GM18499 (cell line): ENCODE measurements around the gene CD52.
"Not testable (repeated sequence)": the region's sequence is repeated elsewhere in the genome, so short reads cannot be mapped to it uniquely, and the experiment has no call there.

Experiments used
- ATAC-seq: cut with Tn5 transposase; IDR thresholded peaks from one replicate; pipeline ENCODE4 v1.9.1; 2021; ENCODE audit warnings: moderate number of reproducible peaks; ENCODE audit not compliant: insufficient read depth, unreplicated experiment

CD52 gene

DNA sequence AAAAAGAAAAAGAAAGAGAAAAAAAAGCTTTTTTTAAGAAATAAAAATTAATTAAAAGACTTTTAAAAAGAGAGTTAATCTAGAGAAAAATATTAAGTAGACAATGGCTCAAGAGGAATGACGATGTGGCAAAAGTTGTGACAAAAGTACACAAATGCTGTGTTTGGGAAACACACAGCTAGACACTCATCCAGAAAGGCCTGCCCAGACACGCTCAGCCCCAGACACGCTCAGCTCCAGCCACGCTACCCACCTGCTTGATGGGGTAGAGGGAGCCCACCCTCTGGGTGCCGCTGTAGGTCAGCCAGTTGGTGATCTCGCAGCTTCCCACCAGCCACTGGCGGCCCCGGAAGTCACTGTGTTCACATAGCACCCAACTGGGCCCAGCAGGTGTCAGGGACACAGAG, 10.2 kb downstream of the CD52 start:
- no peak for ATAC-seq

DNA sequence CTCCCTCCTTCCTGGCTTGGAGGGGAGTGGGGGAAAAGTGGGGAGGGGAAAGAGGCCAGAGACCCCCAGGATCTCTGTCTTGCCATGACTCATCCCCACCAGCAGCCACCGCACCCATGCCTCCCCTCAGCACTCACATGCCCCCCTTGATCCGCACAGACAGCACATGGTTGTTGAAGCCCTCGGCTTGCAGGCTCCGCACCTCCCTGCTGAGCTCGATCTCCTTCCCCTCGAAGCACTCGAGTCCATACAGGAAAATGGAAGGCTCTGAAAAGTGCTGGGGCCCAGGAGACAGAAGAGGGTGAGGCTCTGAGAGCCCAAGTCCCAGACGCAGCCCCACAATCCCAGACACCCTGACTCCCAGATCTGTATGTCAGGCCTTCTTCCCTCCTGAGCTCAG, 10.8 kb downstream of the CD52 start:
- ATAC-seq: no peak

DNA sequence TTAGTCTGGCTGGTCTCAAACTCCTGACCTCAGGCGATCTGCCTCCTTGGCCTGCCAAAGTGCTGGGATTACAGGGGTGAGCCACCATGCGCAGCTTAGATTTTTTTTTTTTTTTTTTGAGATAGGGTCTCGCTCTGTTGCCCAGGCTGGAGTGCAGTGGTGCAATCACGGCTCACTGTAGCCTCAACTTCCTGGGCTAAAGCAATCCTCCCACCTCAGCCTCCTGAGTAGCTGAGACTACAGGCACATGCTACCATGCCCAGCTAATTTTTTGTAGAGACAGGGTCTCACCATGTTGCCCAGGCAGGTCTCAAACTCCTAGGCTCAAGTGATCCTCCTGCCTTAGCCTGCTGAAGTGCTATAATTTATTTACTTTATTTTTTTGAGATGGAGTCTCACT, 11.6 kb downstream of the CD52 start:
- not testable (repeated sequence) for ATAC-seq

DNA sequence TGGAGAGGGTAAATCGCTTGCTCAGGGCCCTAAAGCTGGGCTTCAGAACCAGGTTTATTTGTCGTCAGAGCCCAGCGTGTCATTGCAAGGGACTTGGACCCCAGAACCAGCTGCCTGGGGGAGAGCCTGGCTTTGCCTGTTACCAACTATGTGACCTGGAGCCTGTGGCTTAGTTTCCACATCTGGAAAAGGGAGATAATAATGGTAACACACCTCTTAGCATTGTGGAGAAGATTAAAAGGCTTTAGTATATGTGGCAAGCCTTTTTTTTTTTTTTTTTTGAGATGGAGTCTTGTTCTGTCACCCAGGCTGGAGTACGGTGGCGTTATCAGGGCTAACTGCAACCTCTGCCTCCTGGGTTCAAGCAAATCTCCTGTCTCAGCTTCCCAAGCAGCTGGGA, 12.5 kb downstream of the CD52 start:
- no peak for ATAC-seq

DNA sequence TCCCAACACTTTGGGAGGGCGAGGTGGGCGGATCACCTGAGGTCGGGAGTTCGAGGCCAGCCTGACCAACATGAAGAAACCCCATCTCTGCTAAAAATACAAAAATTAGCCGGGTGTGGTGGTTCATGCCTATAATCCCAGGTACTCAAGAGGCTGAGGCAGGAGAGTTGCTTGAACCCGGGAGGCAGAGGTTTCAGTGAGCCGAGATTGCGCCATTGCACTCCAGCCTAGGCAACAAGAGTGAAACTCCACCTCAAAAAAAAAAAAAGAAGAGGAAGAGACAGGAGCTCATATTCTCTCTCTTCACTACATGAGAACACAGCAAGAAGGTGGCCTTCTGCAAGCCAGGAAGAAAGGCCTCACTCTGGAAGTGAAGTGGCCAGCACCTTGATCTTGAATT, 15.6 kb downstream of the CD52 start:
- not testable (repeated sequence) for ATAC-seq

DNA sequence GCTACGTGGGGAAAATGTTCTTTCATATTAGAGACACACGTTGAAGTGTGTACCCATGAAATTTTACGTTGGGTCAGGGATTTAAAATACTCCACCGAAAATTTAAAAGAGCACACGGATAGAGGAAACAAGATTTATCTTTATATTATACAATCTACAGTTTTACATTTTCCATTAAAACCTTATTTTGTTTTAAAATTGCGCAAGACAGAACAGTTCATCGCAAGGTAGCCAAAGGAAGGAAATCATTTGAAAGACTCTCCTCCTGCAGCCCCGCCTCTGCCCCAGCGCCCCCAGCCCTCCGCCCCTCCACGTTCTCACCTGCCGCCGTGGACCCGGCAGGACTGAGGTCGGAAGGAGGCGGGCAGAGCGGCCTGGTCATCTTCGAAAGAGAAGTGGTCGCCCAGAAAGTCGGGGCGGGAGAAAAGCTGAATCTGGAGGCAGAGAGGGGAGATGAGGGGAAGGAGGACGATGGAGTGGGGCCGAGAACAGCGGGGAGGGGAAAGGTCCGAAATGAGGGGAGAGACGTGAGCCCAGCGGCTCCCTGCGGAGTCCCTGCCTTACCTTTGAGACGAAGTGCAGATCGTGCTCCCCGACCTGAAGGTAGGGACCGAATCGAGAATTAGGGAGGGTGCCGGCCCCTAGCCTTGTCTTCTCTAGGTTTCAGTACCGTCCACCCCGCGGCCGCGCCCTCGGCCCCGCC, 18.2 kb downstream of the CD52 start:
- no peak for ATAC-seq

DNA sequence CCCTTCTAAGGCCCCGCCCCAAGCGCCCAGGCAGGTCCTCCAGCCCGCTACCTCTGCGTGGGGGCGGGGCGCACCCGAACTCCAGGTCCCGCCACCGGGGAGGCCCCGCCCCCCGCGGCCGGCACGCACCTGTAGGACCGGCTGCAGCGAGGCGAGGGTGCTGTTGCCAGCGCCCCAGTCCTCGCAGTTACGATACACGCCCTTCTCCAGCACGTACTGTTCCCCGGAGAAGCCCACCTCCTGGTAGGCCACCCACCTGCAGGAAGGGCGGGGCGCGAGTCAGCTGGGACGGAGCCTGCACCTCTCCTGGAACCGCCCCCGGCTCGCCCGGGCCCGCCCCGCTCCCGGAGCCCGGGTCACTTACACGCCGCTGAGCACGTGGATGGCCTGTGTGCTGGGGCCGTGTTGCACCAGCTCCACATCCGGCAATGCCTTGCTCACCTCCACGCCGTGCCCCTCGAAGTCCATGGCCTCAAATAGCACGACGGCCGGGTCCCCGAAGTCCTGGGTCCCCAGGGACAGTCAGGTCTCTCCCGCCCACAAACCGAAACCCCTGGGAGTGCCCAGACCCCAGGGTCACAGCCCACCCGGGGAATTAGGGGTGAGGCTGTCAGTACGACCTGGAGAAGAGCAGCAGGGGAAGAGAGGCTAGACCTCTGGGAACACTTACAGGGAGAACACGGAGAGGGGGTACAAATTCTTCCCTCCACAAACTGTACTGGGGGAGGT, 18.9 kb downstream of the CD52 start:
- ATAC-seq: no peak

DNA sequence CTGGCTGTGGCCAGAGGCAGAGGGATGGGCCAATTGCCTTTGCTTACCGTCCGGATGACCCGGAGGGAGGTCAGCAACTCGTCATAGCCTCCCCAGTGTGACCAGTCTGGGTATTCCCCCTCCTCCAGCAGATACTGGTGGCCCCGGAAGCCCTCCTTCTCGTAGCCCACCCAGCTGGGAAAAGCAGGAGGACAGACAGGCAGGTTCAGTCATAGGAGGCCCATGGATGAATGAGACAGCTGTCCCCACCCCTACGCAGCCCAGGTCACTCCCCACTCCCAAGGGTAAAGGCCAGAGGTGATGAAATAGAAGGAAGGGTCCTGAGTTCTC, 19.4 kb downstream of the CD52 start:
- ATAC-seq: no peak

DNA sequence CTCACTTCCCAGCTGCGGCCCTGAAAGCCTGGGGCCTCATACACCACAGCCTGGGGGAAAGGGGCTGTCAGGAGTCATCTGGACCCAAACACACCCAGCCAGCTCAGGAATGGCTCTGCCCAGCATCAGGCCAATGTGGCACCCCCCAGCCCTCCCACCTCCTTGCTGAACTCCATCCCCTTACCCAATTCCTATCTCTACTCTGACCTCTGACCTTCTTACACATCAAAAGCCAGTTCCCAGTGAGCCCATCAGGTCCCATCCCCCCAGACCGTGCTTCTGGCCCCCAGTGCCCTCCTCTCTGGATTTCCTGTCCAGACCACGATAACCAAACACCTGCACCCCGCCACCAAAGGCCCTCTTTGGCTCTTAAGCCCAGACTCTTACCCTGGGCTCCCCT, 19.9 kb downstream of the CD52 start:
- ATAC-seq: no peak

DNA sequence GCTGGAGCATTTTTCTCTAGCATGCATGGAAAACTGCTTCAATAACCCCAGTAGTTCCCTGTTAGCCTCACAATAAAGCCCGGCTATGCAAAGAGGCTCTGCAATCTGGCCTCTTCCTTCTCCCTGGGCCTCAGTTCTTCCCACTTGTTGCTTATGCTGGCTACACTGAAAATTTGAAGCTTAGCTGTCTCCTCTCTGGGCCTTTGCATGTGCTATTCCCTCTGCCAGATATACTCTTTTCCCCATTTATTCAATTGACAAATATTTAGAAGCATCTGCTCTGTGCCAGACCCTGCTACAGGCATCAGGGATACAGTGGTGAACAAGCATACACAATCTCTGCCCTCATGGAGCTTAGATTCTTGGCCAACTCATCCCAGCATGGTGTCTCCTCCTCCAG, 20.9 kb downstream of the CD52 start:
- ATAC-seq: no peak

DNA sequence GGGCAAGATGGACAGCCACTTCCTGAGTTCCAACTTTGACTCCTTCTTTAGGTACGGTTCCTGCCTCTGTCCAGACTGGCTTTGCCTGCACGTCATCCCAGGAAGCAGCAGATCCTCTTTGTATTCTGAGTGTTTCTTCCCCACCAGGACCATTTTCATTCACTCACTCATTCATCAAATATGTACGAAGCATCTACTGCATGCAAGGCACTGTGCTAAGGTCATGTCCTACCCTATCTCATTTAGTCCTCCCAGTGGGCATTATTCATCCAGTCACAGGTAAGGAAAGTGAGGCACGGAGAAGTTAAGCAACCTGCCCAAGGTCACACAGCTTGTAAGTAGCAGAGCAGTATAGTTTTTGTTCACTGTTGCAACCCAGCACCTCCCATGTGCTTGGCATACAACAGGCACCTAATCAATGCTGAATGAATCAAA, 22.3 kb downstream of the CD52 start:
- ATAC-seq: no peak

DNA sequence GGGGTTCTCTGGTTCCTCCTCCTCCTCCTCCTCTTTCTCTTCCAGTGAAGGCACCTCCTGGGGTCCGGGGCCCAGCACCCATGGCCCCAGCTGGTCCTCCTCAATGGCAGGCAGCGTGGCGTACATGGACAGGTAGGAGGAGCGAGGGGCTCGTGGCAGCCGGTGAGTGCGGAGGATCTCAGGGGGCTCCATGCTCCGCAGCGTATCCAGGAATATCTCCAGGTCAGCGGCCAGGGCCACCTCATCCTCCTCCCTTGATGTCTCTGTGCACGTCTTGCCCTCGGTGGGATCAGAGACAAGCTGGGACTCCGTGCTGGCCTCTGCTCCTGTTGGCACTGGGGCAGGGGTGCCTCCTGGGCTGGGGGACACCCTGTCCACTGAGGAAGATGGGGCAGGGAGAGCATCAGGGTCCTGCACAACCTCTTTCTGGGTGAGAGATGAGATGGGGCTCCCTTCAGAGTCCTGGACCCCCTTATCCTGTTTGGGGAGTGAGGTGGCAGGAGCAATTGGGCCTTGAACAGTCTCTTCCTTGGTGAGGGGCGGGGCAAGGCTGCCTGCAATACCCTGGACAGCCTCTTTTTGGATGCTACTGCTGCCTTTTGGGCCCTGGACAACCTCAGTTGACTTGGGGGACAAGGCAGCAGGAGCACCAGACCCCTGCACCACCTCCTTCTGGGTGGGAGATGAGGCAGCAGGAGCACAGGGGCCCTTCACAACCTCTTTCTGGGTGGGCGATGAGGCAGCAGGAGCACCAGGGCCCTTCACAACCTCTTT, 26.6 kb downstream of the CD52 start:
- ATAC-seq: no peak

DNA sequence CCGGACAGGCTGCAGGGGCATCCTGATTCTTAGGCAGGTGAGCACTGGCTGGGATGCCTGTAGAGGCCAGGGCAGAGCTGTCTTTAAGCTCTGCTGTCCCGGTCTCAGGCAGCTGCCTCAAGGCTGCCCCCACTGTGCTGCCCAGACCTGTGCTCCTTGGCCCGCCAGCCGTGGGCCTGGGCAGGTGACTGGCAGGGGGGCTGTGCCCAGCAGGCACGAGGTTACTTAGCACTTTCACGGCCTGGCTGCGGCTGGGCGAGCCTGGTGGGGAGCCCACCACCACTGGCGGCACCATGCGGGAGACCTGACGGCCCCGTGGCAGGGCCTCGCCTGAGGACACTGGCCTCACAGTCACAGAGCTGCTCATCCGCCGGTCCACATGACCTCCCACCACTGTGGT, 28.0 kb downstream of the CD52 start:
- ATAC-seq: no peak

DNA sequence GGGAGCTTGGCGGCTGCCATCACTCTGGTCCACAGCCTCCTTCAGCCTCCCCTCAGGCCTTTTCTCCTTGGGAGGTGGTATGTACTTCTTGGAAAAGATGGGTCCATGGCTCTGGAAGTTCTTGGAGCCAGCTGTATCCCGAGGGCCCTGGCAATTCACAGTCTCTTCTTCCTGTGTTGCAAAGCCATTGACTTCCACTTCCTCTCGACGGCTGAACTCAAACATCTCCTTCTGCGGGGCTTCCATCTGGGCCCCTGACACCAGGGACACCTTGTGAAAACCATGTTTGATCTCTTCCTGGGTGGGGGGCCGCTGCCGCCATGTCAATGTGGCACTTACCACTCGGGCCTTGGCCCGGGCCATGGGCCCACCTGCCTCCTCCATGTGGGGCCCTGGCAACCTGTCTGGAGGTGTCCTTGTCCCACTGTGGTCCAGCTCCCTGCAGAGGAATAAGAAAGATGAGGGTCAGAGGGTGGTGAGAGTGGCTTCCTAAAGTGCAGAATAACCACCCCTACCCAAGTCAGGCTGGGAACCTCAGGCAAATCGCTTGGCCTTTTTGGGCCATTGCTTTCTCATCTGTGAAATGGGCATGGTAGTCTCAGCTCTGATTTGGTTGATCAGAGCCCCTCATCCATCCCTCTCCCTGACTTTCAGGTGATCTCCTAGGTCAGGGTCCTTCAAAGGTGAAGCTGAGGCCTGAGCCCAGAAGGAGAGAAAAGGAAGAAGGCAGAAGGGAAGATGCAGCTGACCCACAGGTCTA, 28.7 kb downstream of the CD52 start:
- no peak for ATAC-seq

DNA sequence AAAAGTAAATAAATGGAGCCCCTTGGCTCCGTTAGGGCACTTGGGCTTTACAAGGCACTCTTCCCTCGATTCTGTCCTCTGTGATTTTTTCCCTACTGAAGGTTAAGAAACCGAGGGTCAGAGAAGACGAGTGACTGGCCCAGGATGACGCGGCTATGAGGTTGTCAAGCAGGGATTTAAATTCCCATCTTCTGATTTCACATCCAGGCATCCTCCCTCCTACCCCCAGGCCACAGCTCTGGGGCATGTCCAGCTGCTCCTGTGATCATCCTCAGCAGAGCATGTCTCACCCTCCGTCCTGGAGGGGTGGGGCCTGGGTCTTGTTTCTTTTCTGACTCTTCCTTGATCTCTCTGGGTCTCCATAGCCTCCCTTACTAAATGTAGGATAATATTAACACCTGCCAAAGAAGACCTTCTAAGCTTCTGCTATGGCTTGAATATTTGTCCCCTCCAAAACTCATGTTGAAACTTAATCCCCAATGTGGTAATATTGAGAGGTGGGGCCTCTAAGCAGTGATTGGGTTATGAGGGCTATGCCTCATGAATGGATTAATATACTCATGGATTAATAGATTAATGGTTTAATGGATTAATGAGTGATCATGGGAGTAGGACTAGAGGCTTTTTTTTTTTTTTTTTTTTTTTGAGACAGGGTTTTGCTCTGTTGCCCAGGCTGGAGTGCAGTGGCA, 31.6 kb downstream of the CD52 start:
- ATAC-seq: no peak

DNA sequence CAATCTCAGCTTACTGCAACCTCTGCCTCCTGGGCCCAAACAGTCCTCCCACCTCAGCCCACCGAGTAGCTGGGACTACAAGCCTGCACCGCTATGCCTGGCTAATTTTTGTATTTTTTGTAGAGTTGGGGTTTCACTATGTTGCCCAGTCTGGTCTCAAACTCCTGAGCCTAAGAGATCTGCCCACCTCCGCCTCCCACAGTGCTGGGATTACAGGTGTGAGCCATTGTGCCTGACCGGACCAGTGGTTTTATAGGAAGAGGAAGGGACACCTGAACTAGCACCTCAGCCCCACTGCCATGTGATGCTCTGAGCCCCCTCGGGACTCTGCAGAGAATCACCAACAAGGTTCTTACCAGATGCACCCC, 32.1 kb downstream of the CD52 start:
- ATAC-seq: no peak

DNA sequence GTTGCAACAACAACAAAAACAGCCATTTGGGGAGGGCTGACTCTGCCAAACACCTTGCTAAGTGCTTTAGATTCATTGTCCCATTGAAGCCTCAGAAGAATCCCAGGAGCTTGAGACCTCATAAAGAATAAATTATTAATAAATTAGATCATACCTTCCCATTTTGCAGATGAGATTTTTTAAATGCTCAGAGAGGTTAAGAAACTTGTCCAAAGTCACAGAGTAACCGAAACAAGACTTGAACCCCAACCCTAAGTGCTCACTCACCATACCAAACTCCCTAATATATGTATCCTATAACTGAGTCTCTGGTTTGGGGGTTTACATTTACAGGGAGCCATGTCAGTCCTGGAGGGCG, 32.6 kb downstream of the CD52 start:
- no peak for ATAC-seq

DNA sequence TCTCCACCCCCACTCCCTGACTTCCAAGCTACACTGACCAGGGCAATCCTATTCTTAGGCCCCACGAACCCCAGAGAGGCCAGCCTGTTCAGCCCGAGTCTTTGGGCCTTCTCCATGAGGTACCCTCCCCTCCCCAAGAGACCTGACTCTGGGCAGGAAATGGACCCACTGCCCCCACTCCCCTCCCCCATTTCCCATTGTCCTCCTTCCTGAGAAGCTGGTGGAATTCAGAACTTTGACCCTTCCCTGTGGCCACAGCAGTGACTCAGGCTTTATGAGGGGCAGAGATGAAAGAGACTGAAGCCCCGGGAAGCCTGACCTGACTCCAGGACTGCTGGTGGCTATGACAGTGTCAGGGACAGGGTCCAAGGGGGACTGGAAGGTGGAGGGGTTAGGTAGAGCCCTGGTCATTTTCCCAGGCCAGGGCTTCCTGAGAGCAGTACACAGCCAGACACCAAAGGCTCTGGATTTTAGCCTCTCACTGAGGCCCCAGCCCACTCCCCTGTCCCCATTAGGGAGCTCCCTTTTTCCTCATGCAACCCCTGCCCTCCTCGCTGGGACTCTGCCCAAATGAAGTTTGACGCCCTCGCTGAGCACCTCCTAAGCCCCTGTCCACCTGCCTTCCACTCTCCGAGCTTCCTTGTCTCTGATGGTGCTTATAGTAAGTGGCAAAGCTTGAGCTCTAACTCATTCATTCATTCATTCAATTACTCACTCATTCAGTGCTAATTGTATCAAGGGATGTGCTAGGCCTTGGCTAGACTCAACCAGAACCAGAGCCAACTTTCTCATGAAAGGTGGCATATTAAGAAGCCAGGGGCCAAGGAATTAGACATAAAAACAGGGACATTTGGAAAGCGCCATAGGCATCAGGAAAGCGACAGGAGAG, 33.2 kb downstream of the CD52 start:
- ATAC-seq: no peak

DNA sequence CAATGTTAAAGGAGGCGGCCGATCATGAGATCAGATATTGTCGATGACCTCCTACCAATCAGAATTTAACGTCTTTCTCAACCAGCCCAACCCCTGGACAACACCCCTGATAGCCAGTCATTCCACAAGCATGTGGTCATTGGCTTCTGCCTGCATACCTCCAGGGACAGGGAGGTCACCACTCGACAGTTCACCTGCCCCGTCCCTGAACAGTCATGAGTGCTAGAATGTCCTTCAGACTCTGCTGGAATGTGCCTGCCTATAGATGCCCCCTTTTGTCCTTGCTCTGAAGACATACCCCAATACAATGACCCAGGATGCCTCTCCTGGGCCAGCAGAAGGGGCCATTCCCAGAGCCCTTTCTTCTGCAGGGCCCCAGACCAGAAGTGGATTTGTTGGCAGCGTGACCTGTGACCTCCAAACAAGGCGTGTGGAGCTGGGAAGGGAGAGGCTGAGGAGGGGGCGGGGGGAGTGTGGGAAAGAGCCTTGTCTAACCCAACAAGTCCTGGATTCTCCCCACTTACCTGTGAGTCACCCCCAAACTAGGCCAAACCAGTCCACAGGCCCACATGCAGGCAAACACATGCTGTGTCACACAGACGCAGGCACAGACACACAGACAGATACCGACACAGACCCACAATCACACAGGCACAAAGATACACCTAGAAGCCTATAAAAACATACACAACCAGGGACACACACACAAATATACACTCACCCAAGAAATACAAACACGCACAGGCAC, 34.0 kb downstream of the CD52 start:
- no peak for ATAC-seq
